RWPE2 (cell line): Measurements from ENCODE around the gene EFNB1.

Experiments used
- ATAC-seq: fragments of 200-7000 bp; cut with Tn5 transposase; 3 replicates; pipeline ENCODE4 v1.9.1; 2021; ENCODE audit warnings: low read depth
- DNase-seq: peaks from one replicate; pipeline ENCODE4 v3.0.0-alpha.2; 2020; ENCODE audit warnings: low spot score
- H3K27ac ChIP-seq: fragments of 450-650 bp; 2 replicates; pipeline ENCODE4 v1.5.1; 2017; ENCODE audit warnings: mild to moderate bottlenecking; ENCODE audit not compliant: poor library complexity, severe bottlenecking
- H3K27me3 ChIP-seq: fragments of 250-450 bp; sonication (Bioruptor Pico); 2 replicates; pipeline ENCODE4 v1.5.1; 2021; ENCODE audit warnings: mild to moderate bottlenecking, moderate library complexity; ENCODE audit not compliant: insufficient read depth, poor library complexity, severe bottlenecking
- H3K36me3 ChIP-seq: fragments of 250-450 bp; sonication (Bioruptor Pico); 2 replicates; pipeline ENCODE4 v1.5.1; 2020; ENCODE audit warnings: low read depth, mild to moderate bottlenecking, moderate library complexity
- H3K4me1 ChIP-seq: fragments of 250-450 bp; sonication (Bioruptor Pico); 2 replicates; pipeline ENCODE4 v1.5.1; 2021; ENCODE audit warnings: mild to moderate bottlenecking, moderate library complexity; ENCODE audit not compliant: insufficient read depth, poor library complexity, severe bottlenecking
- H3K4me3 ChIP-seq: fragments of 250-450 bp; sonication (Bioruptor Pico); 2 replicates; pipeline ENCODE4 v1.5.1; 2021; ENCODE audit warnings: mild to moderate bottlenecking, moderate library complexity; ENCODE audit not compliant: severe bottlenecking
- H3K9me3 ChIP-seq: fragments of 250-450 bp; sonication (Bioruptor Pico); 2 replicates; pipeline ENCODE4 v1.5.1; 2021; ENCODE audit warnings: mild to moderate bottlenecking, moderate library complexity; ENCODE audit not compliant: severe bottlenecking
- CTCF ChIP-seq: fragments of 450-650 bp; IDR thresholded peaks from one replicate; pipeline ENCODE4 v1.5.1; 2017; ENCODE audit warnings: mild to moderate bottlenecking, moderate library complexity; ENCODE audit not compliant: poor library complexity, severe bottlenecking

EFNB1 gene

GRCh38 chrX:68834371-68835103 lies 5.7 kb downstream of the EFNB1 start:
- no peaks in the 10 kb centered on the region for H3K9me3 ChIP-seq
- H3K27ac ChIP-seq = peak overlapping the region; percentile 83
- DNase-seq = no peak
- H3K36me3 ChIP-seq = peaks cover 43% of the 10 kb centered on the region
- ATAC-seq = 0 out of 3 replicates have a peak, but pooled peaks have one; percentile 16
- no peak overlapping the region for H3K4me3 ChIP-seq
- TF ChIP-seq CTCF = no peak
- H3K27me3 ChIP-seq = no peaks in the 10 kb centered on the region
- peaks cover 10% of the 10 kb centered on the region for H3K4me1 ChIP-seq

- no peaks in the 10 kb centered on the region for H3K27me3 ChIP-seq
- DNase-seq (no peak), ATAC-seq (no peak)
- peaks cover 48% of the 10 kb centered on the region for H3K36me3 ChIP-seq
- H3K4me3 ChIP-seq = no peak overlapping the region
- H3K9me3 ChIP-seq = no peaks in the 10 kb centered on the region
- TF ChIP-seq CTCF = no peak
- peaks cover 10% of the 10 kb centered on the region for H3K4me1 ChIP-seq
- peak overlapping the region; percentile 83 for H3K27ac ChIP-seq
These were observed 6.3 kb downstream of the EFNB1 start for GRCh38 chrX:68835104-68835442.

- ATAC-seq = no peak
These were observed 6.6 kb downstream of the EFNB1 start for GRCh38 chrX:68835468-68835867.

DNA sequence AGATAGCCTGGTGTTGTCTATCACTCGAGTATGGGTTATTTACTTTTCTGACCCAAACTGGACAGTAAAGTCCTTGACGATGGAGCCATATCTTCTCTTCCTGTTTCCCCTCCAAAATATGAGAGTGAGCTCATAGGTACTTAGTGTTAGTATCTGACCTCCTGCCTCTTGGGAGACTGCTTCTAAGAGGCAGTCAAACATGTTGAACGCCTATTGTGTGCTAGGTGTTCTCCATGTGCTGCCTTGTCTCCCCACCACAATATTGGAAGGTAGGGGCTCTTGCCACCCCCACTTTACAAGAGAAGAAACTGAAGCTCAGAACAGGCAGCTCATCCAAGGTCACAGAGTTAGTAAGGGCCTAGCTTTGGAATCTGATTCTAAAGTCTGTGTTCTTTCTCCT lies 8.3 kb downstream of the EFNB1 start:
- Histone ChIP-seq H3K9me3 (no peaks in the 10 kb centered on the region), H3K4me3 (no peak overlapping the region), H3K36me3 (peaks cover 46% of the 10 kb centered on the region), H3K27me3 (no peaks in the 10 kb centered on the region), H3K4me1 (peaks cover 14% of the 10 kb centered on the region), H3K27ac (peak overlapping the region; percentile 83)
- TF ChIP-seq CTCF = no peak
- no peak for DNase-seq
- no peak for ATAC-seq

More at GRCh38 chrX:68835468-68835867, 6.6 kb downstream of the EFNB1 start:
- DNase-seq = no peak
- H3K9me3 ChIP-seq = no peaks in the 10 kb centered on the region
- H3K36me3 ChIP-seq = peaks cover 47% of the 10 kb centered on the region
- H3K27me3 ChIP-seq = no peaks in the 10 kb centered on the region
- peaks cover 10% of the 10 kb centered on the region for H3K4me1 ChIP-seq
- peak overlapping the region; percentile 83 for H3K27ac ChIP-seq
- H3K4me3 ChIP-seq = no peak overlapping the region
- TF ChIP-seq CTCF = no peak

DNA sequence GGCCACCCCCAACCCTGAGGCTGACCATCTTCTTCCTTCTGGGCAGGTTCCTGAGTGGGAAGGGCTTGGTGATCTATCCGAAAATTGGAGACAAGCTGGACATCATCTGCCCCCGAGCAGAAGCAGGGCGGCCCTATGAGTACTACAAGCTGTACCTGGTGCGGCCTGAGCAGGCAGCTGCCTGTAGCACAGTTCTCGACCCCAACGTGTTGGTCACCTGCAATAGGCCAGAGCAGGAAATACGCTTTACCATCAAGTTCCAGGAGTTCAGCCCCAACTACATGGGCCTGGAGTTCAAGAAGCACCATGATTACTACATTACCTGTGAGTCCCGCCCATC lies 9.7 kb downstream of the EFNB1 start:
- Histone ChIP-seq H3K9me3 (no peaks in the 10 kb centered on the region), H3K27ac (peak overlapping the region; percentile 83), H3K27me3 (no peaks in the 10 kb centered on the region), H3K4me1 (peaks cover 27% of the 10 kb centered on the region), H3K36me3 (peaks cover 42% of the 10 kb centered on the region), H3K4me3 (no peak overlapping the region)
- TF ChIP-seq CTCF = no peak
- DNase-seq (no peak), ATAC-seq (no peak)
